H1 (cell line): ENCODE data around the gene MYMX. TPM values are rescaled to one million over a fixed set of nuclear protein-coding genes. Genes with fewer than 3 reads are reported as not detected.

Experiments used
- BRCA1 ChIP-seq: IDR thresholded peaks from 2 replicates; pipeline ENCODE4 v1.6.1; 2012; ENCODE audit warnings: low read depth, low read length, improper control_type of control experiment
- polyA plus RNA-seq, 7 experiments: library from polyadenylated mRNA; depleted of rRNA in 3 of 7; stranded (reverse) in 5 of 7; unstranded in 2 of 7; fragments of >200 nt in 5 of 7; fragments of 200-250 nt in 2 of 7; gene quantifications; 1 replicate in 5 of 7; 2 replicates in 1 of 7; 4 replicates in 1 of 7; pipeline versions ENCODE4 v1.2.1 to v1.2.3, GENCODE V29; 2011 to 2013; ENCODE audit warnings: missing spikeins in 2 of 7, mixed read lengths in 2 of 7
- total RNA-seq: library from RNA; stranded (reverse); fragmentation: NEBNext Ultra II Directional; extraction: Animal tissue kit (Norgen Biotek cat#: 25700); gene quantifications from 2 replicates; pipeline ENCODE4 v1.2.1, GENCODE V29; 2021

MYMX gene
- total and polyA plus RNA-seq, 2 of the 8 experiments (the other 6 are each of a cell fraction or from before 2014, with no cell fraction given), result 4.7 to 6.9 TPM

- no peak for TF ChIP-seq BRCA1
- TF ChIP-seq, all 59 proteins: peak for 0
These were observed 27.5 kb upstream of the MYMX start (continued) for GRCh38 chr6:44189257-44189656.
